ENCODE data around the gene STX1A.

Gene STX1A

GRCh38 chr7:73652541-73652949, 66.9 kb downstream of the STX1A start:
- DNase-seq, result no peak

- no peak for DNase-seq
These were observed 68.9 kb downstream of the STX1A start for GRCh38 chr7:73650524-73650923.

DNA sequence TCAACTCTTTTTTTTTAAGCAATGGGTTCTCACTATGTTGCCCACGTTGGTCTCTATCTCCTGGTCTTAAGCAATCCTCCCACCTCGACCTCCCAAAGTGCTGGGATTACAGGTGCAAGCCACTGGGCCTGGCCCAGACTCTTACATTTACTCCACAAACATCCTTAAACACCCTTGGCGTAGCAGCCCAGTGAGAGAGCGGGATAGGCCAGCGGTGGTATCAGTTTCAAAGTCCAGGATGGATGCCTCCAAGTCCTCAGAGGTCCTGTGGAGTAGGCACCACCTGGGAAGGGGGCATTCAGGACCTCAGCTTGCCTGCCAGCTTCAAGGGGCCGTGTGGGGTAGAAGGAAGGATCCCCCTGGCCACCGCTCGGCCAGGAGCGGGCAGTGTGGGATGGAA, 69.9 kb downstream of the STX1A start:
- no peak for DNase-seq

Data from anterior cingulate cortex (tissue), 58 donors.